RWPE1 (cell line): ENCODE measurements around the gene OSTN.

Experiments
- CTCF ChIA-PET: fragments of 350-600 bp; sonication (Branson Sonifier 250); formaldehyde crosslinking; extraction: SDS; loops from one replicate; lab custom pipeline; 2021; lab: Yijun Ruan, JAX
- POLR2A ChIA-PET: fragments of 400-600 bp; formaldehyde crosslinking; extraction: SDS; loops from one replicate; lab custom pipeline; 2020; ENCODE audit warnings: antibody characterized with exemption; ENCODE audit not compliant: low non-redundant PET; lab: Yijun Ruan, JAX
- DNase-seq: peaks from one replicate; pipeline ENCODE4 v3.0.0; 2012; ENCODE audit warnings: low spot score
- H3K27ac ChIP-seq: fragments of 450-650 bp; 2 replicates; pipeline ENCODE4 v1.5.1; 2017
- CTCF ChIP-seq: fragments of 450-650 bp; conservative IDR thresholded peaks from 2 replicates; pipeline ENCODE4 v1.5.1; 2017; ENCODE audit warnings: low read depth, mild to moderate bottlenecking

The OSTN gene

GRCh38 chr3:191221638-191222037 lies 22.6 kb downstream of the OSTN start:
- DNase-seq = no peak
- POLR2A ChIA-PET = no interaction called here
- TF ChIP-seq CTCF = no peak
- CTCF ChIA-PET = no interaction called here
- no peak overlapping the region for H3K27ac ChIP-seq

DNA sequence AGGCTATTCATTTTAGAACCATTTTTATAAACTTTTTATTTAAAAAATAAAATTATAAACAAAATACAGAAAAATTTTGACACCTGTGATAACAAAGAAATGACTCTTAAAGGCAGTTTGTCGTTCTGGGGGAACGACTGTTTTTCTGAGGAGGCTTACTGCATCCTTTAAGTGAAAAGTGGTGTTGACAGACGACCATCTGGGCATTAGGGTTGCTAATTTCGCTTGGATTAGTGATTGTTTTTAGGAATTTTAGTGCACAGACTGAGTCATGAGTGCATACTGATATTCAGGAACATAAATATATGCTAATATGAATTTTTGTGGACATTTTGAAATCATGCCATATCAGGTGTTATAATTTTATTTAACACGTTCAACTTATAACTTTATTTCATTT lies 28.5 kb downstream of the OSTN start:
- ChIA-PET POLR2A (no interaction called here), CTCF (no interaction called here)
- no peak for DNase-seq
- no peak overlapping the region for H3K27ac ChIP-seq
- no peak for TF ChIP-seq CTCF

- no peak for TF ChIP-seq CTCF
- CTCF ChIA-PET = no interaction called here
- POLR2A ChIA-PET = no interaction called here
- DNase-seq = no peak
- H3K27ac ChIP-seq = no peak overlapping the region
Observed at GRCh38 chr3:191234216-191234615, 35.2 kb downstream of the OSTN start.

DNA sequence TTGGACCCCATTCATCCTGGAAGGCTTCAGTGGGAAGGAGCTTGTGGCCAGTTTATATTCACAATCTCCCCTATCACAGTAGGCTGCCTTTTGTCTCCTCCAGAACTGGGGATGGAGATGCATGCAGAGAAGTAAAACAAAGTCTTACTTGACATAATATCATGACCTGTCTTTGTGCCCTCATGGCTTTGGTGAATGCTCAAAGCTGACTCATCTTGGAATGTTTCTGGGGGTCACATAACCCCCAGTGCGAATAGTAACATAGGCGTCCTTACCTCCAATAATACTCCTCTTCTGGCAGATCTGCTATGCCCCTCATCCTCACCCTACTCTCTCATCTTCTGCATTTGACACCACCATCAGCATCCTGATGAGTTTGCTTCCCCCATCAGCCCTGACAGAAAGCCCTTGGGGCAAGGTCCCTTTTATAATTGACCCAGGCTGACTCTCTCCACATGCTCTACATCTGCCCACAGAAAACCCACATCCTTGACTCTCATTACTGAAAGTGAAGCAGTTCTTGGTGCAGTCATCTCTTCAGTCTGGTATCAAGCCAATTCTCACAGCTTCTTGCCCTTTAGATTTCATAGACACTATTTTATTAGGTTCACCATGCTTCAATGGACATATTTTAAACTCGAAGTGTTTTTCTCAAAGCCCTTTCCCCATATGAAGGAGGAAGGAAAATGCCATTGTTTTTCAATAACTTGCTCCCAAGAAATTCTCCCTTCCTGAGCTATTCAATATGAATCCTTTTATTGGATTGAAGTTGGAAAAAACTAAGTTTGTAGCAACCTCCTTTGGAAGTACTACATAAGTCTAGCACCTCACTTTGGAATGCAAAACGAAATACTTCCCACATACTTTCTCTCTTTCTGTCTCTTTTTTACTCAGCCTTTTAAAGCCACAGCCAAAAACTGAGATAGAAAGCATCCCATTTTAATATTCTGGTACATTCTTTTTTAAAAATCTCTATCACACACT lies 36.6 kb downstream of the OSTN start:
- POLR2A ChIA-PET = no interaction called here
- no peak for DNase-seq
- no peak overlapping the region for H3K27ac ChIP-seq
- TF ChIP-seq CTCF = no peak
- CTCF ChIA-PET = no interaction called here

- no peak for TF ChIP-seq CTCF
- no peak overlapping the region for H3K27ac ChIP-seq
- CTCF ChIA-PET = no interaction called here
- no peak for DNase-seq
- POLR2A ChIA-PET = no interaction called here
Observed at GRCh38 chr3:191236646-191237045, 37.6 kb downstream of the OSTN start.

GRCh38 chr3:191237047-191237882 lies 38.2 kb downstream of the OSTN start:
- ChIA-PET POLR2A (no interaction called here), CTCF (no interaction called here)
- no peak overlapping the region for H3K27ac ChIP-seq
- no peak for DNase-seq
- no peak for TF ChIP-seq CTCF
